Breast epithelium (tissue), 4 donors: ENCODE measurements around the gene MYO1D. TPM values are rescaled to one million over a fixed set of nuclear protein-coding genes. Genes with fewer than 3 reads are reported as not detected.

Source experiments
- DNase-seq, 2 donors: peaks; one replicate each; pipeline ENCODE4 v3.0.0-alpha.2; 2019; ENCODE audit warnings: low spot score in 2 of 2
- H3K27ac ChIP-seq, 2 donors: fragments of 200-600 bp; sonication (generic) in 1 of 2; one replicate each; pipeline ENCODE4 v1.5.1; 2016 to 2019; ENCODE audit warnings: mild to moderate bottlenecking in 1 of 2
- H3K27me3 ChIP-seq, 2 donors: fragments of 200-600 bp; sonication (generic) in 1 of 2; one replicate each; pipeline versions ENCODE4 v1.5.1 to v1.6.0; 2017 to 2019; ENCODE audit warnings: control low read depth in 1 of 2, mild to moderate bottlenecking in 1 of 2
- H3K36me3 ChIP-seq: fragments of 200-600 bp; one replicate; pipeline ENCODE4 v1.5.1; 2019
- H3K4me1 ChIP-seq, 2 donors: fragments of 200-600 bp; sonication (generic); one replicate each; pipeline ENCODE4 v1.5.1; 2016 to 2019; ENCODE audit warnings: control low read depth in 1 of 2
- H3K4me3 ChIP-seq, 3 donors: fragments of 200-600 bp; sonication (generic); 1 replicate in 2 of 3; 2 replicates in 1 of 3; pipeline ENCODE4 v1.5.1; 2016 to 2019; ENCODE audit warnings: mild to moderate bottlenecking in 3 of 3, moderate library complexity in 2 of 3
- H3K9me3 ChIP-seq, 2 donors: fragments of 200-600 bp; sonication (generic) in 1 of 2; one replicate each; pipeline ENCODE4 v1.5.1; 2016 to 2019; ENCODE audit warnings: control low read depth in 1 of 2
- POLR2A ChIP-seq: fragments of 450-650 bp; IDR thresholded peaks from one replicate; pipeline ENCODE4 v1.6.1; 2016; ENCODE audit warnings: antibody characterized with exemption, mild to moderate bottlenecking, moderate library complexity
- POLR2AphosphoS5 ChIP-seq, 3 donors: sonication (generic); formaldehyde crosslinking; IDR thresholded peaks; one replicate each; pipeline ENCODE4 v1.6.1; 2017; ENCODE audit warnings: antibody characterized with exemption in 3 of 3
- intact Hi-C: fragments of 100-400 bp; cut with DNase I; formaldehyde crosslinking; loops from one replicate; pipeline ENCODE4 v1.15.1; 2023; ENCODE audit warnings: low total_unique reads
- total RNA-seq, 3 donors: library from RNA; depleted of rRNA; stranded (reverse); fragments of >200 nt; gene quantifications; one replicate each; pipeline ENCODE4 v1.1.0, GENCODE V29; 2016
- TF ChIP-seq, protein P1 (sequence below), 3 donors: fragments of 450-650 bp; IDR thresholded peaks; one replicate each; pipeline ENCODE4 v1.5.1; 2016 to 2017; ENCODE audit warnings: antibody characterized with exemption in 3 of 3, mild to moderate bottlenecking in 3 of 3, moderate library complexity in 3 of 3

Gene MYO1D
- total RNA-seq, 3 donors from 2014 or later: 54.4 to 114 (median 76.7) TPM

GRCh38 chr17:32833526-32833925, 43.4 kb downstream of the MYO1D start:
- no peak for DNase-seq
- H3K9me3 ChIP-seq: no peaks in the 10 kb centered on the region
- no peaks in the 10 kb centered on the region for H3K4me1 ChIP-seq
- TF ChIP-seq, protein P1, sequence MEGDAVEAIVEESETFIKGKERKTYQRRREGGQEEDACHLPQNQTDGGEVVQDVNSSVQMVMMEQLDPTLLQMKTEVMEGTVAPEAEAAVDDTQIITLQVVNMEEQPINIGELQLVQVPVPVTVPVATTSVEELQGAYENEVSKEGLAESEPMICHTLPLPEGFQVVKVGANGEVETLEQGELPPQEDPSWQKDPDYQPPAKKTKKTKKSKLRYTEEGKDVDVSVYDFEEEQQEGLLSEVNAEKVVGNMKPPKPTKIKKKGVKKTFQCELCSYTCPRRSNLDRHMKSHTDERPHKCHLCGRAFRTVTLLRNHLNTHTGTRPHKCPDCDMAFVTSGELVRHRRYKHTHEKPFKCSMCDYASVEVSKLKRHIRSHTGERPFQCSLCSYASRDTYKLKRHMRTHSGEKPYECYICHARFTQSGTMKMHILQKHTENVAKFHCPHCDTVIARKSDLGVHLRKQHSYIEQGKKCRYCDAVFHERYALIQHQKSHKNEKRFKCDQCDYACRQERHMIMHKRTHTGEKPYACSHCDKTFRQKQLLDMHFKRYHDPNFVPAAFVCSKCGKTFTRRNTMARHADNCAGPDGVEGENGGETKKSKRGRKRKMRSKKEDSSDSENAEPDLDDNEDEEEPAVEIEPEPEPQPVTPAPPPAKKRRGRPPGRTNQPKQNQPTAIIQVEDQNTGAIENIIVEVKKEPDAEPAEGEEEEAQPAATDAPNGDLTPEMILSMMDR (IDR thresholded peaks at IDR 0.05): no peak
- TF ChIP-seq POLR2A (no peak), POLR2AphosphoS5 (IDR thresholded peaks at IDR 0.05) (no peak)
- intact Hi-C loops: no loop called here
- no peak overlapping the region for H3K27ac ChIP-seq
- H3K4me3 ChIP-seq: no peak overlapping the region
- no peaks in the 10 kb centered on the region for H3K27me3 ChIP-seq
- no peaks in the 10 kb centered on the region for H3K36me3 ChIP-seq

- no peaks in the 10 kb centered on the region for H3K4me1 ChIP-seq
- H3K27ac ChIP-seq: no peak overlapping the region
- no peaks in the 10 kb centered on the region for H3K27me3 ChIP-seq
- no peaks in the 10 kb centered on the region for H3K9me3 ChIP-seq
- H3K4me3 ChIP-seq: no peak overlapping the region
- no peak for DNase-seq
- H3K36me3 ChIP-seq: no peaks in the 10 kb centered on the region
- no peak for TF ChIP-seq POLR2A
- TF ChIP-seq, protein P1 (IDR thresholded peaks at IDR 0.05): no peak
- no peak for TF ChIP-seq POLR2AphosphoS5 (IDR thresholded peaks at IDR 0.05)
- intact Hi-C loops: no loop called here
Observed at GRCh38 chr17:32833076-32833475, 43.8 kb downstream of the MYO1D start.

GRCh38 chr17:32831627-32832243, 45.2 kb downstream of the MYO1D start:
- Histone ChIP-seq H3K36me3 (no peaks in the 10 kb centered on the region), H3K4me1 (no peaks in the 10 kb centered on the region), H3K4me3 (no peak overlapping the region), H3K27ac (no peak overlapping the region), H3K9me3 (no peaks in the 10 kb centered on the region), H3K27me3 (no peaks in the 10 kb centered on the region)
- no peak for DNase-seq
- TF ChIP-seq POLR2A (no peak), POLR2AphosphoS5 (IDR thresholded peaks at IDR 0.05) (no peak)
- TF ChIP-seq, protein P1 (IDR thresholded peaks at IDR 0.05): no peak
- intact Hi-C loops: no loop called here

- intact Hi-C loops: no loop called here
Observed at GRCh38 chr17:32831223-32831622, 45.7 kb downstream of the MYO1D start.

DNA sequence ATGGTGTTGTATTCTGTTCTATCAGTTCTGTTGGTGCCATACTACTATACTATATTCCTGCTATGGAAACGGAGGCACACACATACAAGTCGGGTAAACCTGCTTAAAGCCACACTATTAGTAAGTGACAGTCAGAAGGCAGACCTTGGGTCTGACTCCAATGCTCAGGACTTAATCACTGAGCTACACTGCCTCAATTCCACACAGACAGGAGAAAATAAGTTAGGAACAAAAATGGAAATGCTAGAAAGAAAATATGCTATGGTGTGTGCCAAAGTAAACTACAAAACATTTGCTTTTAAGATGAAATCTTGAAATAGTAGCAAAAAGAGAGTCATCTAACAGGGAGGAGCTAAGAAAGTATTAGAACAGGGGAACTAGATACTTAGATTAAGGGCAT, 48.1 kb downstream of the MYO1D start:
- TF ChIP-seq, protein P1 (IDR thresholded peaks at IDR 0.05): no peak
- TF ChIP-seq POLR2AphosphoS5 (IDR thresholded peaks at IDR 0.05) (no peak), POLR2A (no peak)
- intact Hi-C loops: no loop called here
- no peak overlapping the region for H3K4me3 ChIP-seq
- H3K36me3 ChIP-seq: no peaks in the 10 kb centered on the region
- DNase-seq: no peak
- H3K27me3 ChIP-seq: no peaks in the 10 kb centered on the region
- peak overlapping the region in 1 of 2 donors; percentile 34 for H3K27ac ChIP-seq
- no peaks in the 10 kb centered on the region for H3K9me3 ChIP-seq
- H3K4me1 ChIP-seq: no peaks in the 10 kb centered on the region

More at GRCh38 chr17:32831223-32831622, 45.7 kb downstream of the MYO1D start:
- Histone ChIP-seq H3K27me3 (no peaks in the 10 kb centered on the region), H3K9me3 (no peaks in the 10 kb centered on the region), H3K4me3 (no peak overlapping the region), H3K27ac (no peak overlapping the region), H3K36me3 (no peaks in the 10 kb centered on the region), H3K4me1 (no peaks in the 10 kb centered on the region)
- TF ChIP-seq POLR2A (no peak), POLR2AphosphoS5 (IDR thresholded peaks at IDR 0.05) (no peak)
- TF ChIP-seq, protein P1 (IDR thresholded peaks at IDR 0.05): no peak
- DNase-seq: no peak
